AG04450 (cell line): ENCODE results near the gene QSOX1. TPM values are rescaled to one million over a fixed set of nuclear protein-coding genes. Genes with fewer than 3 reads are reported as not detected.

Experiments used
- CTCF ChIA-PET: fragments of 300-600, 350-600 bp; formaldehyde crosslinking; extraction: SDS; loops from one replicate; lab custom pipeline; 2022; ENCODE audit warnings: antibody characterized with exemption, inconsistent platforms; lab: Charles Lee
- POLR2A ChIA-PET: fragments of 350-600 bp; formaldehyde crosslinking; extraction: SDS; loops from one replicate; lab custom pipeline; 2021; ENCODE audit warnings: antibody characterized with exemption, inconsistent platforms; lab: Yijun Ruan, JAX
- DNase-seq: peaks from one replicate; pipeline ENCODE4 v3.0.0-alpha.2; 2011; ENCODE audit warnings: low read depth, low spot score
- H3K27ac ChIP-seq: one replicate; pipeline ENCODE4 v1.5.1; 2012; ENCODE audit warnings: low read depth, low read length, control low read depth
- H3K27me3 ChIP-seq: one replicate; pipeline ENCODE4 v1.6.0; 2012; ENCODE audit warnings: low read length; ENCODE audit not compliant: control insufficient read depth, insufficient read depth
- H3K4me3 ChIP-seq: 2 replicates; pipeline ENCODE4 v1.5.1; 2011; ENCODE audit warnings: mild to moderate bottlenecking, low read depth, low read length, control low read depth
- H3K9me3 ChIP-seq: 2 replicates; pipeline ENCODE4 v1.5.1; 2012; ENCODE audit warnings: low read length; ENCODE audit not compliant: control insufficient read depth, insufficient read depth
- CTCF ChIP-seq: IDR thresholded peaks from 2 replicates; pipeline ENCODE4 v1.5.1; 2011; ENCODE audit warnings: low read depth, low read length, control low read depth, inconsistent platforms
- polyA plus RNA-seq: library from polyadenylated mRNA; depleted of rRNA; stranded (reverse); fragments of >200 nt; gene quantifications from 2 replicates; pipeline ENCODE4 v1.2.3, GENCODE V29; 2011

QSOX1 gene
- polyA plus RNA-seq, 1 experiment = 1,269 TPM

- H3K27ac ChIP-seq = peak overlapping the region; percentile 83
- TF ChIP-seq CTCF = no peak
- peak overlapping the region; percentile 80 for H3K4me3 ChIP-seq
- no peak for DNase-seq
- no peaks in the 10 kb centered on the region for H3K27me3 ChIP-seq
- CTCF ChIA-PET = interaction anchor here (0.6 to 1.4 kb wide), 3 partner anchors 15 to 287 kb away, joined by 3 read pairs; no protein-coding TSS in a partner anchor
- POLR2A ChIA-PET = interaction anchor here (0.6 to 3.9 kb wide), 16 partner anchors 9 to 135 kb away, joined by 3 to 31 read pairs (median 8); no protein-coding TSS in a partner anchor
- H3K9me3 ChIP-seq = peaks cover 3% of the 10 kb centered on the region; the same call in 1 of the 2 replicates
Observed at GRCh38 chr1:180154003-180154324, 705 bp upstream of the QSOX1 start.

- H3K9me3 ChIP-seq = peaks cover 3% of the 10 kb centered on the region; the same call in 1 of the 2 replicates
- no peak for DNase-seq
- H3K27ac ChIP-seq = peak overlapping the region; percentile 63
- ChIA-PET POLR2A (interaction anchor here (0.6 to 3.9 kb wide), 19 partner anchors 10 to 273 kb away, joined by 3 to 31 read pairs (median 7); partner anchors contain the start of genes CEP350 and TOR1AIP1), CTCF (interaction anchor here (1.2 to 1.4 kb wide), 2 partner anchors 14 to 33 kb away, joined by 3 read pairs; no protein-coding TSS in a partner anchor)
- peak overlapping the region; percentile 100 for H3K4me3 ChIP-seq
- no peaks in the 10 kb centered on the region for H3K27me3 ChIP-seq
- TF ChIP-seq CTCF = no peak
Observed at GRCh38 chr1:180155182-180155682, 563 bp downstream of the QSOX1 start.

- CTCF ChIA-PET = interaction anchor here (1.9 kb wide), 1 partner anchor 289 kb away, joined by 4 read pairs; no protein-coding TSS in a partner anchor
- no peak for TF ChIP-seq CTCF
- no peak for DNase-seq
- POLR2A ChIA-PET = interaction anchor here (0.9 to 3.9 kb wide), 3 partner anchors 58 to 59 kb away, joined by 3 to 27 read pairs (median 4); no protein-coding TSS in a partner anchor
- H3K27ac ChIP-seq = peak overlapping the region; percentile 53
- peak overlapping the region; percentile 100 for H3K4me3 ChIP-seq
- H3K9me3 ChIP-seq = peaks cover 3% of the 10 kb centered on the region; the same call in 1 of the 2 replicates
- H3K27me3 ChIP-seq = no peaks in the 10 kb centered on the region
Observed at GRCh38 chr1:180156201-180156600, 1.5 kb downstream of the QSOX1 start.

GRCh38 chr1:180156631-180157091 is 2.0 kb downstream of the QSOX1 start:
- peak overlapping the region; percentile 100 for H3K4me3 ChIP-seq
- CTCF ChIA-PET = interaction anchor here (1.9 kb wide), 1 partner anchor 289 kb away, joined by 4 read pairs; no protein-coding TSS in a partner anchor
- no peak for DNase-seq
- peaks cover 3% of the 10 kb centered on the region; the same call in 1 of the 2 replicates for H3K9me3 ChIP-seq
- H3K27me3 ChIP-seq = no peaks in the 10 kb centered on the region
- no peak for TF ChIP-seq CTCF
- POLR2A ChIA-PET = interaction anchor here (0.9 kb wide), 2 partner anchors 9 to 58 kb away, joined by 3 read pairs; no protein-coding TSS in a partner anchor
- peak overlapping the region; percentile 53 for H3K27ac ChIP-seq

- no peak for TF ChIP-seq CTCF
- Histone ChIP-seq H3K9me3 (peaks cover 3% of the 10 kb centered on the region; the same call in 1 of the 2 replicates), H3K27me3 (no peaks in the 10 kb centered on the region), H3K27ac (peak overlapping the region; percentile 53), H3K4me3 (peak overlapping the region; percentile 100)
- DNase-seq = no peak
- ChIA-PET CTCF (interaction anchor here (0.6 to 1.9 kb wide), 2 partner anchors 11 to 290 kb away, joined by 3 to 4 read pairs; no protein-coding TSS in a partner anchor), POLR2A (interaction anchor here (0.6 to 1.1 kb wide), 6 partner anchors 8 to 59 kb away, joined by 3 to 4 read pairs (median 3); no protein-coding TSS in a partner anchor)
Observed at GRCh38 chr1:180157108-180157507, 2.4 kb downstream of the QSOX1 start.
